ENCODE data around the gene ZSCAN21. TPM values are rescaled to one million over a fixed set of nuclear protein-coding genes. Genes with fewer than 3 reads are reported as not detected.

Gene ZSCAN21
- total and polyA plus RNA-seq, 10 of the 15 experiments (the other 5 are each of a cell fraction or from before 2014, with no cell fraction given), result 1.9 to 9.6 (median 7.1) TPM

- TF ChIP-seq NKRF (conservative IDR thresholded peaks at IDR 0.05), result peak; percentile 84
- no peak for TF ChIP-seq MYB (IDR thresholded peaks at IDR 0.05; ENCODE audit: borderline replicate concordance, low read depth, low read length)
- TF ChIP-seq JUNB (IDR thresholded peaks at IDR 0.05), result no peak
- no peak for TF ChIP-seq ZBTB4 (CRISPR knock-in tag; IDR thresholded peaks at IDR 0.05)
- no peak for TF ChIP-seq SKIL (IDR thresholded peaks at IDR 0.05; ENCODE audit: low read depth, poor library complexity, severe bottlenecking)
- peak; percentile 46; the same call in 1 of the 2 replicates for TF ChIP-seq TARDBP (IDR thresholded peaks at IDR 0.05; ENCODE audit: borderline replicate concordance)
- TF ChIP-seq CREM (IDR thresholded peaks at IDR 0.05; ENCODE audit: low read depth), result no peak
- no peak for TF ChIP-seq NFXL1 (IDR thresholded peaks at IDR 0.05; ENCODE audit: borderline replicate concordance)
- TF ChIP-seq BHLHE40 (IDR thresholded peaks at IDR 0.05; ENCODE audit: borderline replicate concordance in 1 of 2, low read depth in 2 of 2, low read length in 1 of 2), result peak in 1 of 2 experiments; percentile 77; a peak in 2 of 4 replicates
- TF ChIP-seq TBL1XR1 (IDR thresholded peaks at IDR 0.05; ENCODE audit: low read depth, low read length), result no peak
- TF ChIP-seq GATAD2B (conservative IDR thresholded peaks at IDR 0.05; ENCODE audit: low read depth), result peak; percentile 74; the same call in 1 of the 2 replicates
- TF ChIP-seq JUND (IDR thresholded peaks at IDR 0.05; ENCODE audit: low read depth, low read length), result no peak
- peak; percentile 80 for TF ChIP-seq LARP7 (IDR thresholded peaks at IDR 0.05)
- no peak for TF ChIP-seq SIX5 (IDR thresholded peaks at IDR 0.05; ENCODE audit: low read depth, low read length, severe bottlenecking)
- TF ChIP-seq ZBTB40 (IDR thresholded peaks at IDR 0.05; ENCODE audit: borderline replicate concordance), result no peak
- no peak for TF ChIP-seq CHD2 (IDR thresholded peaks at IDR 0.05; ENCODE audit: borderline replicate concordance, low read depth, low read length)
- TF ChIP-seq ZNF217 (IDR thresholded peaks at IDR 0.05), result no peak
- 0 out of 2 replicates have a peak, but pooled peaks have one; percentile 21 for TF ChIP-seq NRF1 (conservative IDR thresholded peaks at IDR 0.05; ENCODE audit: low read depth, low read length)
Measured at GRCh38 chr7:100088621-100089457, 39.3 kb downstream of the ZSCAN21 start, which contains the start of gene COPS6 (continued).

Measured in GM12878 (cell line).